Neural cell (in vitro differentiated cells): ENCODE measurements around the gene AK8. TPM values are rescaled to one million over a fixed set of nuclear protein-coding genes. Genes with fewer than 3 reads are reported as not detected.

Experiments used
- H2AFZ ChIP-seq: fragments of 200-600, 300-800 bp; sonication (generic), shearing (Covaris generic); 2 replicates; pipeline ENCODE4 v1.6.0; 2014; ENCODE audit warnings: low read depth, mild to moderate bottlenecking, antibody characterized with exemption, low read length, moderate library complexity
- H3F3A ChIP-seq: fragments of 200-600 bp; shearing (Covaris generic); 2 replicates; pipeline ENCODE4 v1.6.1; 2016; ENCODE audit warnings: mild to moderate bottlenecking, moderate library complexity, mixed read lengths, antibody characterized with exemption, low read length; ENCODE audit not compliant: insufficient read depth, poor library complexity, severe bottlenecking
- H3K27ac ChIP-seq: fragments of 200-600, 300-800 bp; sonication (generic), shearing (Covaris generic); 2 replicates; pipeline ENCODE4 v1.5.1; 2014; ENCODE audit warnings: mild to moderate bottlenecking, low read length, moderate library complexity
- H3K27me3 ChIP-seq: fragments of 300-800, 200-600 bp; sonication (generic), shearing (Covaris generic); 2 replicates; pipeline ENCODE4 v1.6.0; 2014; ENCODE audit warnings: mild to moderate bottlenecking, low read depth, low read length, moderate library complexity; ENCODE audit not compliant: insufficient read depth
- H3K36me3 ChIP-seq: fragments of 300-800, 200-600 bp; sonication (generic), shearing (Covaris generic); 2 replicates; pipeline ENCODE4 v1.5.1; 2014; ENCODE audit warnings: mild to moderate bottlenecking, antibody characterized with exemption, low read length, moderate library complexity; ENCODE audit not compliant: insufficient read depth
- H3K4me2 ChIP-seq: fragments of 300-800, 200-600 bp; sonication (generic), shearing (Covaris generic); 2 replicates; pipeline ENCODE4 v1.6.0; 2014; ENCODE audit warnings: mild to moderate bottlenecking, low read length
- H3K4me3 ChIP-seq: fragments of 300-800, 200-600 bp; sonication (generic), shearing (Covaris generic); 2 replicates; pipeline ENCODE4 v1.5.1; 2014; ENCODE audit warnings: mild to moderate bottlenecking, low read length, moderate library complexity
- H3K79me2 ChIP-seq: fragments of 200-600 bp; shearing (Covaris generic); replicated peaks from 2 replicates; pipeline ENCODE4 v1.6.0; 2014; ENCODE audit warnings: mild to moderate bottlenecking, low read length, moderate library complexity; ENCODE audit not compliant: insufficient read depth
- H3K9ac ChIP-seq: fragments of 300-800, 200-600 bp; sonication (generic), shearing (Covaris generic); 2 replicates; pipeline ENCODE4 v1.6.1; 2016; ENCODE audit warnings: mild to moderate bottlenecking, low read length, mixed read lengths
- H3K9me2 ChIP-seq: fragments of 200-600 bp; shearing (Covaris generic); 2 replicates; pipeline ENCODE4 v1.6.1; 2016; ENCODE audit warnings: mild to moderate bottlenecking, low read length, mixed read lengths; ENCODE audit not compliant: insufficient read depth
- H3K9me3 ChIP-seq: fragments of 200-600, 300-800 bp; sonication (generic), shearing (Covaris generic); 2 replicates; pipeline ENCODE4 v1.6.1; 2016; ENCODE audit warnings: mild to moderate bottlenecking, mixed run types, low read length, moderate library complexity, mixed read lengths
- H4K20me1 ChIP-seq: fragments of 200-600 bp; shearing (Covaris generic); 2 replicates; pipeline ENCODE4 v1.6.1; 2016; ENCODE audit warnings: mild to moderate bottlenecking, mixed run types; ENCODE audit not compliant: insufficient read depth
- EP300 ChIP-seq: fragments of 450-650 bp; conservative IDR thresholded peaks from 2 replicates; pipeline ENCODE4 v1.6.1; 2014; ENCODE audit warnings: antibody characterized with exemption, mild to moderate bottlenecking, moderate library complexity; ENCODE audit not compliant: poor library complexity, severe bottlenecking
- EZH2 ChIP-seq: fragments of 200-600, 300-800 bp; shearing (Covaris generic), sonication (generic); IDR thresholded peaks from 2 replicates; pipeline ENCODE4 v1.6.1; 2014; ENCODE audit warnings: antibody characterized with exemption, low read length, borderline replicate concordance, mild to moderate bottlenecking; ENCODE audit not compliant: insufficient read depth, poor library complexity, severe bottlenecking
- MXI1 ChIP-seq: fragments of 450-650 bp; conservative IDR thresholded peaks from 2 replicates; pipeline ENCODE4 v1.6.1; 2014; ENCODE audit warnings: antibody characterized with exemption, mild to moderate bottlenecking; ENCODE audit not compliant: poor library complexity, severe bottlenecking
- POLR2AphosphoS5 ChIP-seq: IDR thresholded peaks from 2 replicates; pipeline ENCODE4 v1.6.1; 2012
- RAD21 ChIP-seq: fragments of 450-650 bp; conservative IDR thresholded peaks from 2 replicates; pipeline ENCODE4 v1.6.1; 2014; ENCODE audit warnings: antibody characterized with exemption, mild to moderate bottlenecking, moderate library complexity
- SMC3 ChIP-seq: fragments of 450-650 bp; conservative IDR thresholded peaks from 2 replicates; pipeline ENCODE4 v1.6.1; 2014; ENCODE audit warnings: antibody characterized with exemption, mild to moderate bottlenecking, moderate library complexity; ENCODE audit not compliant: poor library complexity
- TAF1 ChIP-seq: IDR thresholded peaks from 2 replicates; pipeline ENCODE4 v1.6.1; 2012; ENCODE audit warnings: low read depth
- polyA plus RNA-seq: library from polyadenylated mRNA; depleted of rRNA; stranded (reverse); fragments of >200 nt; gene quantifications from 2 replicates; pipeline ENCODE4 v1.2.3, GENCODE V29; 2014
- TF ChIP-seq, protein P1 (sequence below): fragments of 450-650 bp; IDR thresholded peaks from 2 replicates; pipeline ENCODE4 v1.5.1; 2014; ENCODE audit warnings: antibody characterized with exemption, mild to moderate bottlenecking, moderate library complexity; ENCODE audit not compliant: poor library complexity, severe bottlenecking
- TF ChIP-seq, protein P2 (sequence below): IDR thresholded peaks from 2 replicates; pipeline ENCODE4 v1.6.1; 2012; ENCODE audit warnings: borderline replicate concordance

Gene AK8
- polyA plus RNA-seq, 1 donor from 2014 or later, result 0.71 TPM

DNA sequence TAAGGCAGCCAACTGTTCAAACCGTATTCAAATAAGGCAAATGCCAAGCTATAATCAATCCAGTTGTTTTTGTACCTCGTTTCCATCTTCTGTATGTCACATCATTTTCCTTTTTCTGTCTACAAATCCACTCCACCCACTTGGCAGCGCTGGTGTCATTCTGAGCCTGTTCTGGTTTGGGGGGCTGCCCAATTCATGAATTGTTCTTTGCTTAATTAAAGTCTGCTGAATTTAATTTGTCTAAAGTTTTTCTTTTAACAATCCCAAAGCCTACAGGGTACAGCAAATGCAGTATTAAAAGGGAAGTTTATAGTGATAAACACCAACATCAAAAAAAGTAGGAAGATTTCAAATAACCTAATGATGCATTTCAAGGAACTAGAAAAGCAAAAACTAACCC lies 114.5 kb downstream of the AK8 start:
- peaks cover 3% of the 10 kb centered on the region for H3K9me3 ChIP-seq
- H2AFZ ChIP-seq, result no peak overlapping the region
- H3K36me3 ChIP-seq, result no peaks in the 10 kb centered on the region
- no peaks in the 10 kb centered on the region for H3K27me3 ChIP-seq
- H3K4me3 ChIP-seq, result no peak overlapping the region
- H3K27ac ChIP-seq, result no peak overlapping the region
- H3K79me2 ChIP-seq, result no peaks in the 10 kb centered on the region
- H3K9me2 ChIP-seq, result no peaks in the 10 kb centered on the region
- TF ChIP-seq SMC3 (no peak), MXI1 (no peak), EZH2 (no peak), POLR2AphosphoS5 (no peak), RAD21 (no peak), EP300 (no peak), TAF1 (no peak)
- TF ChIP-seq, protein P1, sequence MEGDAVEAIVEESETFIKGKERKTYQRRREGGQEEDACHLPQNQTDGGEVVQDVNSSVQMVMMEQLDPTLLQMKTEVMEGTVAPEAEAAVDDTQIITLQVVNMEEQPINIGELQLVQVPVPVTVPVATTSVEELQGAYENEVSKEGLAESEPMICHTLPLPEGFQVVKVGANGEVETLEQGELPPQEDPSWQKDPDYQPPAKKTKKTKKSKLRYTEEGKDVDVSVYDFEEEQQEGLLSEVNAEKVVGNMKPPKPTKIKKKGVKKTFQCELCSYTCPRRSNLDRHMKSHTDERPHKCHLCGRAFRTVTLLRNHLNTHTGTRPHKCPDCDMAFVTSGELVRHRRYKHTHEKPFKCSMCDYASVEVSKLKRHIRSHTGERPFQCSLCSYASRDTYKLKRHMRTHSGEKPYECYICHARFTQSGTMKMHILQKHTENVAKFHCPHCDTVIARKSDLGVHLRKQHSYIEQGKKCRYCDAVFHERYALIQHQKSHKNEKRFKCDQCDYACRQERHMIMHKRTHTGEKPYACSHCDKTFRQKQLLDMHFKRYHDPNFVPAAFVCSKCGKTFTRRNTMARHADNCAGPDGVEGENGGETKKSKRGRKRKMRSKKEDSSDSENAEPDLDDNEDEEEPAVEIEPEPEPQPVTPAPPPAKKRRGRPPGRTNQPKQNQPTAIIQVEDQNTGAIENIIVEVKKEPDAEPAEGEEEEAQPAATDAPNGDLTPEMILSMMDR, result no peak
- TF ChIP-seq, protein P2, sequence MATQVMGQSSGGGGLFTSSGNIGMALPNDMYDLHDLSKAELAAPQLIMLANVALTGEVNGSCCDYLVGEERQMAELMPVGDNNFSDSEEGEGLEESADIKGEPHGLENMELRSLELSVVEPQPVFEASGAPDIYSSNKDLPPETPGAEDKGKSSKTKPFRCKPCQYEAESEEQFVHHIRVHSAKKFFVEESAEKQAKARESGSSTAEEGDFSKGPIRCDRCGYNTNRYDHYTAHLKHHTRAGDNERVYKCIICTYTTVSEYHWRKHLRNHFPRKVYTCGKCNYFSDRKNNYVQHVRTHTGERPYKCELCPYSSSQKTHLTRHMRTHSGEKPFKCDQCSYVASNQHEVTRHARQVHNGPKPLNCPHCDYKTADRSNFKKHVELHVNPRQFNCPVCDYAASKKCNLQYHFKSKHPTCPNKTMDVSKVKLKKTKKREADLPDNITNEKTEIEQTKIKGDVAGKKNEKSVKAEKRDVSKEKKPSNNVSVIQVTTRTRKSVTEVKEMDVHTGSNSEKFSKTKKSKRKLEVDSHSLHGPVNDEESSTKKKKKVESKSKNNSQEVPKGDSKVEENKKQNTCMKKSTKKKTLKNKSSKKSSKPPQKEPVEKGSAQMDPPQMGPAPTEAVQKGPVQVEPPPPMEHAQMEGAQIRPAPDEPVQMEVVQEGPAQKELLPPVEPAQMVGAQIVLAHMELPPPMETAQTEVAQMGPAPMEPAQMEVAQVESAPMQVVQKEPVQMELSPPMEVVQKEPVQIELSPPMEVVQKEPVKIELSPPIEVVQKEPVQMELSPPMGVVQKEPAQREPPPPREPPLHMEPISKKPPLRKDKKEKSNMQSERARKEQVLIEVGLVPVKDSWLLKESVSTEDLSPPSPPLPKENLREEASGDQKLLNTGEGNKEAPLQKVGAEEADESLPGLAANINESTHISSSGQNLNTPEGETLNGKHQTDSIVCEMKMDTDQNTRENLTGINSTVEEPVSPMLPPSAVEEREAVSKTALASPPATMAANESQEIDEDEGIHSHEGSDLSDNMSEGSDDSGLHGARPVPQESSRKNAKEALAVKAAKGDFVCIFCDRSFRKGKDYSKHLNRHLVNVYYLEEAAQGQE, result no peak
- no peak overlapping the region for H3K4me2 ChIP-seq
- no peak overlapping the region for H3K9ac ChIP-seq
- H3F3A ChIP-seq, result no peaks in the 10 kb centered on the region
- no peaks in the 10 kb centered on the region for H4K20me1 ChIP-seq

DNA sequence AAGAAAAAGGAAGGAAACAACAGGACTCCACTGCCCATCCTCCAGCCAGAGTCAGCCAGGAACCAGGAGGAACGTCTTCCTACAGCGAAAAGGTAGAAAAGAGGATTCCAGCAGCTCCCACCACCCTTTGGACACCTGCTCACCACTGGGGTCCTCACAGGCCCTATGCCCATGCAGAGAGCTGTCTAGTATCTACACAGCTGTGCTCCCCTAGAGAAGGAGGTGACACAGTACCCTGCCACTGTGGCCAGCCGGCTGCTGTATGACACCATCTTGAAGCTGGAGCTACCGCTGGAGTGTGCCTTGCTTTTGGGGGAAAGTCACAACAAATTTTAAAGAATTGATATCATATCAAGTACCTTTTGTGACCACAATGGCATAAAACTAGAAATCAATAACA lies 115.2 kb downstream of the AK8 start:
- Histone ChIP-seq H2AFZ (no peak overlapping the region), H3K27me3 (no peaks in the 10 kb centered on the region), H3K9ac (no peak overlapping the region), H3K27ac (no peak overlapping the region), H3K9me3 (peaks cover 3% of the 10 kb centered on the region), H4K20me1 (no peaks in the 10 kb centered on the region), H3K9me2 (no peaks in the 10 kb centered on the region), H3K79me2 (no peaks in the 10 kb centered on the region), H3K4me3 (no peak overlapping the region), H3K4me2 (no peak overlapping the region), H3F3A (no peaks in the 10 kb centered on the region), H3K36me3 (no peaks in the 10 kb centered on the region)
- TF ChIP-seq POLR2AphosphoS5, result no peak
- TF ChIP-seq RAD21, result no peak
- TF ChIP-seq TAF1, result no peak
- TF ChIP-seq EP300, result no peak

DNA sequence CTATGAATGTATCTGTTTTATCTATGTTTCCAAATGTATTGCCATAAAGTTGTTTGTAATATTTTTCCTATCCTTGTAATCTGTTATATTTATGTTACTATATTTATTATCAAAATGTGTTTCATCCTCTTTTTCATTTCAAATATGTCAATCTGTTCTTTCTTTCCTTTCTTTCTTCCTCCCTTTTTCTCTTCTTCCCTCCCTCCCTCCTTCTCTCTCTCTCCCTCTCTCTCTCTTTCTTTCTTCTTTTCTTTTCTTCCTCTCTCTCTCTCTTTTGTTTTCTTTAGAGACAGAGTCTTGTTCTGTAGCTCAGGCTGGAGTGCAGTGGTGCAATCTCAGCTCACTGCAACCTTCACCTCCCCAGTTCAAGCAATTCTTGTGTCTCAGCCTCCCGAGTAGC lies 116.5 kb downstream of the AK8 start:
- no peaks in the 10 kb centered on the region for H3K27me3 ChIP-seq
- H2AFZ ChIP-seq, result no peak overlapping the region
- no peaks in the 10 kb centered on the region for H3F3A ChIP-seq
- H4K20me1 ChIP-seq, result no peaks in the 10 kb centered on the region
- peaks cover 3% of the 10 kb centered on the region for H3K9me3 ChIP-seq
- no peak overlapping the region for H3K9ac ChIP-seq
- no peaks in the 10 kb centered on the region for H3K79me2 ChIP-seq
- no peak overlapping the region for H3K4me2 ChIP-seq
- no peak overlapping the region for H3K4me3 ChIP-seq
- H3K36me3 ChIP-seq, result no peaks in the 10 kb centered on the region
- no peak overlapping the region for H3K27ac ChIP-seq
- TF ChIP-seq EZH2 (no peak), POLR2AphosphoS5 (no peak), TAF1 (no peak), RAD21 (no peak), MXI1 (no peak), SMC3 (no peak), EP300 (no peak)
- TF ChIP-seq, protein P1, result no peak
- TF ChIP-seq, protein P2, result no peak
- H3K9me2 ChIP-seq, result no peaks in the 10 kb centered on the region
